GM18858 (cell line): ENCODE results near the gene CHKA.
"Not testable (repeated sequence)": the region's sequence is repeated elsewhere in the genome, so short reads cannot be mapped to it uniquely, and the experiment has no call there.

Experiments
- ATAC-seq: cut with Tn5 transposase; IDR thresholded peaks from one replicate; pipeline ENCODE4 v1.9.1; 2021; ENCODE audit not compliant: unreplicated experiment

CHKA gene

DNA sequence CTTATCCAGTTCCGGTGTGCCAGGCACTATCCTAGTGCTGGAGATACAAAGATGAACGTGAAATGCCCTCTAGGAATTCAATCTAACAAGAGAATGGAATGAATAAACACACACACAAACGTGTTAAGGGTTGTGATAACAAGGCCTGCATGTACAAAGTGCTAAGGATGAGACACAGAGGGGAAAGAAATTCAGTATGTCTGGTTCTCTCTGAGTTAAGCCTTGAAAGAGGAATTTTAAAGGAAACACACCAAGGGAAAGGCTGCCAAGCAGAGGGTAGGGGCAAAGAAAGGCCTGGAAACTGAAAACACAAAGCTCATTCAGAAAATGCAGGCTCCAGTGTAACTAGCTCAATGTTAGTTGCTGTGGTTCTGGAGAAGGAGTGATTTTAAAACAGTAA is 4.2 kb downstream of the CHKA start:
- ATAC-seq = no peak

- no peak for ATAC-seq
Measured at GRCh38 chr11:68116126-68116525, 5.1 kb downstream of the CHKA start.

GRCh38 chr11:68115285-68115684 is 5.9 kb downstream of the CHKA start:
- ATAC-seq = no peak

GRCh38 chr11:68113986-68114385 is 7.2 kb downstream of the CHKA start:
- no peak for ATAC-seq

DNA sequence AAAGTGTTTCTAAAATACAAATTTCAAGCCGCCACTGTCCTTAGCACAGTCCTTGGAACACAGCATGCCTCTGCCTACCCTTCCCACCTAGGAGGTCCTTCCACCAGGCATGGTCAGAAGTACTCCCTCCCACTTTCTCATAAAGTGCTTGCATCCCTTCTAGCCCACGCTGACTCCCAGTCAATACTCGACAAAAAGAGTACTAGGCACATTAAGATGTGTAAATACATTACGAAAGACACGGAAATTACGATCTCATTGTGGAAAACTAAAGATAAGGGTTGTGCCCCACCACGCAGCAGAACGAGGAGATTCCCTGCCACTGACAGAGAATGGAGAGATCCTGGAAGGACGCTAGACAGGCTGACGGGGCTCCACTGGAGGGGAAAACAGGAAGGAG is 13.5 kb downstream of the CHKA start:
- no peak for ATAC-seq

DNA sequence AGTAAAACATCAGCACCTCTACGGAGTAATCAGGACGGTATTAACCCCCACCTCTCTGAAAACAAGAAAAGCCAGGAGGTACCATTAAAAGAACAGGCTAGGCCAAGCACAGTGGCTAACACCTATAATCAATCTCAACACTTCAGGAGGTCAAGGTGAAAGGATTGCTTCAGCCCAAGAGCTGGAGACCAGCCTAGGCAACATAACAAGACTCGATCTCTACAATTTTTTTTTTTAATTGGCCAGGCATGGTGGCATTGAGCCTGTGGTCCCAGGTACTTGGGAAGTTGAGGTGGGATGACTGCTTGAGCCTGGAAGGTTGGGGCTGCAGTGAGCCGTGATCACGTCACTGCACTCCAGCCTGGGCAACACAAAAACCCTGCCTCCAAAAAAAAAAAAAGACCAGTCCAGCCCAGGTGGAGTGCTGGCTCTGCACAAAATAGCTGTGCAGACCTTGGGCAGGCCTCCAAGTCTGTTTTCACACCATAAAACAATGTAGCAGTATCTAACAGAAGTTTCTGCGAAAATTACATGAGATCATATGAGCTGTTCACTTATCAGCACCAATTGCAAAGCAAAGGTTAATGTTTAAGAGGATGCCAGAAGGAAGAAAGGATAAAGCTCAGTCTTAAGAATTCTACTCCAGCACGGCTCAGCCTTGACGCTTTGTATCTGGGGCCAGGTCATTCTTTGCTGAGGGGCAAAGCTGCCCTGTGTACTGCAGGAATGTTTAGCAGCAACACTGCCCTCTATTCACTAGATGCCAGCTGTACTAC is 14.8 kb downstream of the CHKA start:
- no peak for ATAC-seq

DNA sequence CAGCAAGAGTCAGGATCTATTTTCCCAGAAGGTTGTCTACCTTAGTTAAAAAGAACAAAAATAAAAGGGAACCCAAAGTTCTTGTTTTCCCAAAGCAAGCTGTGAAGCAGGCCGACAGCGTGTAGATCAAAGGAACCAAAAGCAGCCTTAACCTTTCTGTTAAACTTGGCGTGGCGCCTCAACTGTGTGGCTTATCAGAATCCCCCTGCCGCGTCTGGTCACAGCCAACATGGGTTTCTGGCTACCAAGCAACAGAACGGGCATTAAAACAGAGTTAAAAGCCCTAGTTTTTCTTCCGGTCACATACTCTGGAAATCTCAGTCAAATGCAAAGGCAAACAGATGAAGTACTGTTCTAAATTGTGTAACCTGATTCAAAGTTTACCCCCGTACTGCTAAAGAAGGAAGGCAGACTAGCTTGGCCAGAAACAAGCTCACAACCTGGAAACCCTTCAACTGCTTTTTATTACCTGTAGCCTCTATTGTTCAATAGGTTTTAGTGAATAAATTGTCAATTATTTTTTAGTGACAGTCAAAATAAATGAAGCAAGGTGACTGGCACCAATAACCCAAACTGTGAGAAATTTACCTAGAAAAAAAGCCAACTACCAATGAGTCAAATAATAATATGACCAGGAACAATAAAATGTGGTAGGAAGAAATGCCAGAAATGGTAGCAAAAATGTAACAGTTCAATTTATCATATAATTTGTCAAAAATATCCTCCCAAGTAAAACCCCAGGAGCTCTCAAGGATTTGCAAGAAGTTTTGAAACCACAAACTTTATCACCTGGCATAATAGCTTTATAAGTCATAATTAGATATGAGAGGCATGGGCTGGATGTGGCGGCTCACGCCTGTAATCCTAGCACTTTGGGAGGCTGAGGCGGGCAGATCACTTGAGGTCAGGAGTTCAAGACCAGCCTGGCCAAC is 21.4 kb downstream of the CHKA start:
- no peak for ATAC-seq

DNA sequence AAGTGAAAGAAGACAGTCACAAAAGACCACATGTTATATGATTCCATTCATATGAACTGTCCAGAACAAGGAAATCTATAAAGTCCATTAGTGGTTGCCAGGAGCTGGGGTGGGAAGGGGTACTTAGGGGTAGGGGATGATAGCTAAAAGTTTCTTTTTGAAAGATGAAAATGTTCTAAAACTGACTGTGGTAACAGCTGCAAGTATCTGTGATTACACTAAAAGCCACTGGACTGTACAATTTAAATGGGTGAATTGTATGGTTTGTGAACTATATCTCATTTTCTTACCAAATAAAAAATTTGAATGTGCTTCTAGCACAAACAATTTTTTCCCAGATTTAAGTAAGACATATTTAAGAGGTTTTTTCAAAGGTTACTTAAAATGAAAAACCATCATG is 22.1 kb downstream of the CHKA start:
- no peak for ATAC-seq

DNA sequence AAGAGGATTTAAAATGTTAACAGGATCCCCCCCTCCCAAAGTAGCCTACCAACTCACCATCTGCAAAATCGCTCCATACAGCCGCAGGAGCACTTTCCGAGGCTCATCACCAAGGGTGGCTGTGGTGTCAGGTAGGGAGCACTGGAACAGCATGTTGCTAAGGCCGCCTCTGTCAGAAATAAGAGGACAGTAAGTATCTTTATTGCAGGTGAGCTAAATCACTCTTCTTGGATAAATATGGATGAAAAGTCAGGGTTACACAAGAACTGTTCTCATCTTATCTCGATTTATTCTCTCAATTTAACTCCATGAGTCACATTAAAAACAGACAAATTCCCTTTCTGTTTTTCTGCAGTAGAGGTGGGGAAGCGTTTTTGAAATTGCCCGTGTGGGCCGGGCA is 24.2 kb downstream of the CHKA start:
- no peak for ATAC-seq

DNA sequence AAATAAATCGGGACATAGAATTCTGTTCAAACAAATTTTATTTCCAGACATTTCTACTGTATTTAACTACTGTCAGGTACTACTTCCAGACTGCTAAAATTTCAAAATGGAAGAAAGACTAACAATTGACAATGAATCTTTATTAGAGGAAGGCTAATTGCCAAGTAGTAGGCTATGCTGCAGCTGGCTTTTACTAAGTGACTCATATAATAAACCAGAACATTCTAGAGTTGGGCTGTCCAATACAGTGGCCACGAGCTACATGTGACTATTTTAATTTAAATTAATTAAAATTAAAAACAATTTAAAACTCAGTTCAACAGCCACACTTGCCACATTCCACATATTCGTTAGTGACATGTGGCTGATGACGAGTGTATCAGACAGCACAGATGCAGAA is 27.6 kb downstream of the CHKA start:
- ATAC-seq = no peak

- not testable (repeated sequence) for ATAC-seq
Measured at GRCh38 chr11:68092946-68093345, 28.2 kb downstream of the CHKA start.

DNA sequence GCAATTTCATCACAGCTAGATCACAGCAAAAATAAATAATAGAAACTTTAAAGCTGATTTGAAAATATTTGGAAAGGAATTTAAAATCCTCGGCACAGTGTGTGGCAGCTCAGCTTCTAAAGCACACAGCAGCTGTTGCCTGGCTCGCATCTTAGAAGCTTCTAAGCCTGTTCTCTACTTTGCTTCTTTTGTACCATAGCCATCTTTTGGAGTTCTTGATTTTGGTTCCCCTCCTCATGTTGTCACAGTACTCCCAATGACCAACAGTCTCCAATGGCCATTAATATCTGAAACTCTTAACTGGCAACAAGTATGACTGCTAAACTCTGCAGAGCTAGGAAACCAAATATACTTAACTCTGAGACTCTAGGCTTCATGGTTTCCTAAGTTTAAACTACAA is 28.8 kb downstream of the CHKA start:
- ATAC-seq = no peak

DNA sequence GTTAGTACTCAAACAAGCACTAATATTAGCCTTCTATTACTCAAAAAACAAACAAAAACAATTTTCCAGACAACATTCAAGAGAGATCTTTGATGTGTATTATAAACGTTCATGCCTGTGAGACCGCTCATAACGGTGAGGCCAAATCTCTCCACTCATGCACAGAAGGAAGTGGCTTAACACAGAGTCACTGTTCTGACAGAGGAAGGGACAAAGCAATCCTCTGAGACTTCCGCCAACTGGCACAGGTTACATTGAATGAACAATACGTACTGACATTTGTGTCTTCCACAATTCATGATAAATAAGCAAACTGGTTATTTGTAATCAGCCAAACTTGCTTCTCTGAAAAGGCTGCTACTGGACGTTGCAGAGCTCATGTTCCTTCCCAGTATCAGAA is 30.5 kb downstream of the CHKA start:
- no peak for ATAC-seq

- no peak for ATAC-seq
Measured at GRCh38 chr11:68090287-68090686, 30.9 kb downstream of the CHKA start.

DNA sequence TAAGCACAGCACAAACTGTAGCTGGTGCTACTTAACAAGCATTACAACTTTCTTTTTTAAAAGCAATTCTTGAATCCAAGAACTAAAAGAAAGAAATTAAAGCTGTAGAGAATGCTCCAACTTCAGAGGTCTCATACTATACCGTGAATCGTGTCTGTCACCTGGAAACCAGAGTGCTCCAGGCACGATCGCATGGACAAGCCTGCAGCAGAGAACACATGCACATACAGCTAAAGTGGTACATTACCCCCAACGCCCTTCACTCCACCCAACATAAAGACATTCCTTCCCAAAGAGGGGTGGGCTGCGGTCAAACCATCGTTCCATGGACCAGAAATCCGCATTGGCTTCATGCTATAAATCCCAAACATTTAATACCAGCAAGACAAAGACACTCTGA is 31.5 kb downstream of the CHKA start:
- no peak for ATAC-seq

GRCh38 chr11:68083517-68083916 is 37.7 kb downstream of the CHKA start:
- ATAC-seq = no peak

DNA sequence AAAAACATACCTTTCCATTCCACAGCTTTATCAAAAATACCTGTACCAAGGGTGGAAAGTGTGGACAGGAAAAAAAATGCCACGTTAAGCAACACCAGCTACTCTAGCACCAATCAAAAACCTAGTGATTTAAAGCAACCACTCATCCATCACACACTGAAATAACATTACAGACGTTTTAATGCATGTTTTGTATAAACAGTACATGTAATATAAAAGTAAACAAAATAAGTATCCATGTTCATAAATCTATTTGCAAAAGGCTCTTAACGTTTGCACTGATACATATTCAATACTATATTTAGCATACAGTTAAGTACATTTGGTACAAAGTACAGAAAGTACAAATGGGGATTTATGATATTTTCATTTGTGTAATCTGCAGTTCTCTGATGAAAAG is 38.7 kb downstream of the CHKA start:
- no peak for ATAC-seq

DNA sequence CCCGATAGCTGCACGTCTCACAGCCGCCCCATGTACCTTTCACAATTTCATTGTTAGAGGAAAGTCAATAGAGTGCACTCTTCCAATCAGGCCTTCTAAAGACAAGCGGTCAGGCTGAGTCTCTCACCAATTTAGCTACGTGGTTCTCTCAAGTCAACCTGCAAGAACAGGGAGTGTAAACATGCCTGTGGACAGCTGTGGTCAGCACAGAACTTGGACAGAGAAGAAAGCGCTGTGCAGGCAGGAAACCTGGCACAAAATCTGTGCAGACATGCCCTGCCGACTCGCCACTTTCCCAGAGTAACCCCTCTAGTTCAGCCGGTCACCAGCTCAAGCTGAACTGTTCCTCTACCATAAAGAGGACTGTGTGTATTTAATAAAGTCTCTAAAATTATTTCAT is 39.5 kb downstream of the CHKA start:
- ATAC-seq = no peak

DNA sequence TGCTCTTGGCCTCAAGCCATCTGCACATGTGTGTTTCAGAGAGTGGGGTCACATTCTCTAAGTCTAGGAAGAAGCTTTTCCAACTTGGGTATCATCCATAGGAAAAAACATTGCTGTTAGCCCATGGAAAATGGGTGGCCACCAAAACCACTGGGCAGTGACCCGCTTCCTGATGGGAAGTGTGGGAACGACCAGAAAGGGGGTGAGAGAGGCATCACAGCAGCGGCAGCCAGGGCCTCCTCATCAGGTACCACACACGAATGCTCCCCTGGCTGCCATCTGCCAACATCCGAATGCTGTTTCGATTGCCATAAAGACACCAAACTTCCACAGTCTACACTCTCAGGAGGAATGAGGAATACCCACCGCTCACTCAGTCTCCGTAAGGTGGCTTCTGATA is 40.3 kb downstream of the CHKA start:
- ATAC-seq = no peak

GRCh38 chr11:68077617-68078582 is 43.3 kb downstream of the CHKA start:
- no peak for ATAC-seq

DNA sequence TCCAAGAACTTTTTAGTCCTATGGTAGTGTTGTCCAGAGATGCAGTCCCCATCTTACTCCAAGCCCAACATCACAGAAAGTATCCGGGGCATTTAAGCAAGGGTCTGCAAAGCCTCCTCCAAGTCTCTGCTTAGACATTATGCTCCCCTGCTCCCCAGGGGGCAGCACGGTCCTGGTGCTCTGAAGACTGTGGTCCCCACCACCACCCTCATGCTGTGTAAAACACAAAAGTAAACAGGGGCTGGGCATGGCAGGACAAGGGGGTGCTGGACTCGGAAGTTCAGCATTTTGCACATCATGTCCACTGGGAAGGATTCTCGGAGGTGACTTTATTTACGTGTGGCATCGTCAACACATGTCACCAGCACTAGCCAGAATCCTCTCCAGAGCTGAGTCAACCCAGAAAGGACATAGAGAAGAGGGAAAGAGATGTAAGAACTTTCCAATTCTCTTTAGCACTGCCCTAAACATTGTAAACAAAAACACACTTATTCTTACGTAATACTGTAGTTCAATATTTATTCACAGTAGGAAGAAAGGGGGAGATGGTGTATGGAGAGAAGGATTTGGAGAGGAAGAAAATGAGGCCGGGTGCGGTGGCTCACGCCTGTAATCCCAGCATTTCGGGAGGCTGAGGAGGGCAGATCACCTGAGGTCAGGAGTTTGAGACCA is 44.7 kb downstream of the CHKA start:
- no peak for ATAC-seq
